WTC11 (cell line): ENCODE data around the gene ACSL1.

Experiments
- ETV6 ChIP-seq: sonication (generic); formaldehyde crosslinking; IDR thresholded peaks from 2 replicates; pipeline ENCODE4 v1.8.1; 2022; ENCODE audit warnings: mild to moderate bottlenecking, missing genetic modification reagents
- MYBL2 ChIP-seq: sonication (generic); formaldehyde crosslinking; IDR thresholded peaks from 2 replicates; pipeline ENCODE4 v1.8.1; 2023; ENCODE audit warnings: mild to moderate bottlenecking, moderate library complexity, missing genetic modification reagents
- NR1H2 ChIP-seq: sonication (generic); formaldehyde crosslinking; IDR thresholded peaks from 2 replicates; pipeline ENCODE4 v1.9.0; 2021; ENCODE audit warnings: mild to moderate bottlenecking, moderate library complexity, missing genetic modification reagents
- TCF7 ChIP-seq: sonication (generic); formaldehyde crosslinking; IDR thresholded peaks from 2 replicates; pipeline ENCODE4 v1.8.0; 2022; ENCODE audit warnings: mild to moderate bottlenecking, low read depth, missing genetic modification reagents, moderate library complexity
- ZBTB21 ChIP-seq: sonication (generic); formaldehyde crosslinking; IDR thresholded peaks from 2 replicates; pipeline ENCODE4 v1.8.1; 2023; ENCODE audit warnings: mild to moderate bottlenecking, missing genetic modification reagents, borderline replicate concordance
- TF ChIP-seq, protein P1 (sequence below): sonication (generic); formaldehyde crosslinking; IDR thresholded peaks from 2 replicates; pipeline ENCODE4 v1.8.1; 2022; ENCODE audit warnings: missing genetic modification reagents, borderline replicate concordance
- TF ChIP-seq, protein P2 (sequence below): fragments of 200-600 bp; IDR thresholded peaks from 2 replicates; pipeline ENCODE4 v1.8.0; 2022; ENCODE audit warnings: antibody characterized with exemption
- TF ChIP-seq, protein P3 (sequence below): sonication (generic); formaldehyde crosslinking; IDR thresholded peaks from 2 replicates; pipeline ENCODE4 v1.8.1; 2022; ENCODE audit warnings: low read depth, missing genetic modification reagents, borderline replicate concordance
- TF ChIP-seq, protein P4 (sequence below): sonication (generic); formaldehyde crosslinking; IDR thresholded peaks from 2 replicates; pipeline ENCODE4 v1.8.0; 2022; ENCODE audit warnings: mild to moderate bottlenecking, missing genetic modification reagents
- TF ChIP-seq, protein P5 (sequence below): sonication (generic); formaldehyde crosslinking; IDR thresholded peaks from 2 replicates; pipeline ENCODE4 v1.8.0; 2023; ENCODE audit warnings: missing genetic modification reagents, mild to moderate bottlenecking, borderline replicate concordance

DNA sequence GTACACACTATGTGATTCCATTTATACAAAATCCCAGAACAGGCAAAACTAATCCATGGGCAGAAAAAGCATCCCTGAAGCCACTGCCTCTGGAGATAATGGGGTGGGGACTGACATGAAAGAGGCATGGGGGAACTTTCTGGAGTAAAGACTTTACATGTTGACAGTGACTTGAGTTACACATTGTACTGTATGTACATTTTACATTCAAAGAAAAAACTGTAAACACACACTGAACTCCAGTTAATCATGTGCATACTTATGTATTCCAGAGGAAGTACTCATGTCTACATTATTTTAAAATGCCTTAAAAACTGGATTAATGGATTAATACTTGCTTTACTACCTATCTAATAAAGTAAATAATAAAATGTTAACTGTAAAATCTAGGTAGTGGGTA, 113.4 kb downstream of the ACSL1 start:
- TF ChIP-seq, protein P1, sequence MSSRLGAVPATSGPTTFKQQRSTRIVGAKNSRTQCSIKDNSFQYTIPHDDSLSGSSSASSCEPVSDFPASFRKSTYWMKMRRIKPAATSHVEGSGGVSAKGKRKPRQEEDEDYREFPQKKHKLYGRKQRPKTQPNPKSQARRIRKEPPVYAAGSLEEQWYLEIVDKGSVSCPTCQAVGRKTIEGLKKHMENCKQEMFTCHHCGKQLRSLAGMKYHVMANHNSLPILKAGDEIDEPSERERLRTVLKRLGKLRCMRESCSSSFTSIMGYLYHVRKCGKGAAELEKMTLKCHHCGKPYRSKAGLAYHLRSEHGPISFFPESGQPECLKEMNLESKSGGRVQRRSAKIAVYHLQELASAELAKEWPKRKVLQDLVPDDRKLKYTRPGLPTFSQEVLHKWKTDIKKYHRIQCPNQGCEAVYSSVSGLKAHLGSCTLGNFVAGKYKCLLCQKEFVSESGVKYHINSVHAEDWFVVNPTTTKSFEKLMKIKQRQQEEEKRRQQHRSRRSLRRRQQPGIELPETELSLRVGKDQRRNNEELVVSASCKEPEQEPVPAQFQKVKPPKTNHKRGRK (CRISPR knock-in tag): no peak
- TF ChIP-seq, protein P2, sequence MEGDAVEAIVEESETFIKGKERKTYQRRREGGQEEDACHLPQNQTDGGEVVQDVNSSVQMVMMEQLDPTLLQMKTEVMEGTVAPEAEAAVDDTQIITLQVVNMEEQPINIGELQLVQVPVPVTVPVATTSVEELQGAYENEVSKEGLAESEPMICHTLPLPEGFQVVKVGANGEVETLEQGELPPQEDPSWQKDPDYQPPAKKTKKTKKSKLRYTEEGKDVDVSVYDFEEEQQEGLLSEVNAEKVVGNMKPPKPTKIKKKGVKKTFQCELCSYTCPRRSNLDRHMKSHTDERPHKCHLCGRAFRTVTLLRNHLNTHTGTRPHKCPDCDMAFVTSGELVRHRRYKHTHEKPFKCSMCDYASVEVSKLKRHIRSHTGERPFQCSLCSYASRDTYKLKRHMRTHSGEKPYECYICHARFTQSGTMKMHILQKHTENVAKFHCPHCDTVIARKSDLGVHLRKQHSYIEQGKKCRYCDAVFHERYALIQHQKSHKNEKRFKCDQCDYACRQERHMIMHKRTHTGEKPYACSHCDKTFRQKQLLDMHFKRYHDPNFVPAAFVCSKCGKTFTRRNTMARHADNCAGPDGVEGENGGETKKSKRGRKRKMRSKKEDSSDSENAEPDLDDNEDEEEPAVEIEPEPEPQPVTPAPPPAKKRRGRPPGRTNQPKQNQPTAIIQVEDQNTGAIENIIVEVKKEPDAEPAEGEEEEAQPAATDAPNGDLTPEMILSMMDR: no peak
- TF ChIP-seq ZBTB21 (CRISPR knock-in tag) (no peak), NR1H2 (no peak), MYBL2 (CRISPR knock-in tag) (no peak), TCF7 (CRISPR knock-in tag) (no peak), ETV6 (no peak)
- TF ChIP-seq, protein P3, sequence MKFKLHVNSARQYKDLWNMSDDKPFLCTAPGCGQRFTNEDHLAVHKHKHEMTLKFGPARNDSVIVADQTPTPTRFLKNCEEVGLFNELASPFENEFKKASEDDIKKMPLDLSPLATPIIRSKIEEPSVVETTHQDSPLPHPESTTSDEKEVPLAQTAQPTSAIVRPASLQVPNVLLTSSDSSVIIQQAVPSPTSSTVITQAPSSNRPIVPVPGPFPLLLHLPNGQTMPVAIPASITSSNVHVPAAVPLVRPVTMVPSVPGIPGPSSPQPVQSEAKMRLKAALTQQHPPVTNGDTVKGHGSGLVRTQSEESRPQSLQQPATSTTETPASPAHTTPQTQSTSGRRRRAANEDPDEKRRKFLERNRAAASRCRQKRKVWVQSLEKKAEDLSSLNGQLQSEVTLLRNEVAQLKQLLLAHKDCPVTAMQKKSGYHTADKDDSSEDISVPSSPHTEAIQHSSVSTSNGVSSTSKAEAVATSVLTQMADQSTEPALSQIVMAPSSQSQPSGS (CRISPR knock-in tag): no peak
- TF ChIP-seq, protein P4, sequence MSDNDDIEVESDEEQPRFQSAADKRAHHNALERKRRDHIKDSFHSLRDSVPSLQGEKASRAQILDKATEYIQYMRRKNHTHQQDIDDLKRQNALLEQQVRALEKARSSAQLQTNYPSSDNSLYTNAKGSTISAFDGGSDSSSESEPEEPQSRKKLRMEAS (CRISPR knock-in tag): no peak
- TF ChIP-seq, protein P5, sequence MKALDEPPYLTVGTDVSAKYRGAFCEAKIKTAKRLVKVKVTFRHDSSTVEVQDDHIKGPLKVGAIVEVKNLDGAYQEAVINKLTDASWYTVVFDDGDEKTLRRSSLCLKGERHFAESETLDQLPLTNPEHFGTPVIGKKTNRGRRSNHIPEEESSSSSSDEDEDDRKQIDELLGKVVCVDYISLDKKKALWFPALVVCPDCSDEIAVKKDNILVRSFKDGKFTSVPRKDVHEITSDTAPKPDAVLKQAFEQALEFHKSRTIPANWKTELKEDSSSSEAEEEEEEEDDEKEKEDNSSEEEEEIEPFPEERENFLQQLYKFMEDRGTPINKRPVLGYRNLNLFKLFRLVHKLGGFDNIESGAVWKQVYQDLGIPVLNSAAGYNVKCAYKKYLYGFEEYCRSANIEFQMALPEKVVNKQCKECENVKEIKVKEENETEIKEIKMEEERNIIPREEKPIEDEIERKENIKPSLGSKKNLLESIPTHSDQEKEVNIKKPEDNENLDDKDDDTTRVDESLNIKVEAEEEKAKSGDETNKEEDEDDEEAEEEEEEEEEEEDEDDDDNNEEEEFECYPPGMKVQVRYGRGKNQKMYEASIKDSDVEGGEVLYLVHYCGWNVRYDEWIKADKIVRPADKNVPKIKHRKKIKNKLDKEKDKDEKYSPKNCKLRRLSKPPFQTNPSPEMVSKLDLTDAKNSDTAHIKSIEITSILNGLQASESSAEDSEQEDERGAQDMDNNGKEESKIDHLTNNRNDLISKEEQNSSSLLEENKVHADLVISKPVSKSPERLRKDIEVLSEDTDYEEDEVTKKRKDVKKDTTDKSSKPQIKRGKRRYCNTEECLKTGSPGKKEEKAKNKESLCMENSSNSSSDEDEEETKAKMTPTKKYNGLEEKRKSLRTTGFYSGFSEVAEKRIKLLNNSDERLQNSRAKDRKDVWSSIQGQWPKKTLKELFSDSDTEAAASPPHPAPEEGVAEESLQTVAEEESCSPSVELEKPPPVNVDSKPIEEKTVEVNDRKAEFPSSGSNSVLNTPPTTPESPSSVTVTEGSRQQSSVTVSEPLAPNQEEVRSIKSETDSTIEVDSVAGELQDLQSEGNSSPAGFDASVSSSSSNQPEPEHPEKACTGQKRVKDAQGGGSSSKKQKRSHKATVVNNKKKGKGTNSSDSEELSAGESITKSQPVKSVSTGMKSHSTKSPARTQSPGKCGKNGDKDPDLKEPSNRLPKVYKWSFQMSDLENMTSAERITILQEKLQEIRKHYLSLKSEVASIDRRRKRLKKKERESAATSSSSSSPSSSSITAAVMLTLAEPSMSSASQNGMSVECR (CRISPR knock-in tag): no peak
